Activated T-cell treated with anti-CD3 and anti-CD28 coated beads for 4 hours (primary cell): ENCODE results near the gene TPSD1.
"Not testable (repeated sequence)": the region's sequence is repeated elsewhere in the genome, so short reads cannot be mapped to it uniquely, and the experiment has no call there.

Experiments
- DNase-seq: peaks from one replicate; pipeline ENCODE4 v3.0.0-alpha.2; 2020

Gene TPSD1

DNA sequence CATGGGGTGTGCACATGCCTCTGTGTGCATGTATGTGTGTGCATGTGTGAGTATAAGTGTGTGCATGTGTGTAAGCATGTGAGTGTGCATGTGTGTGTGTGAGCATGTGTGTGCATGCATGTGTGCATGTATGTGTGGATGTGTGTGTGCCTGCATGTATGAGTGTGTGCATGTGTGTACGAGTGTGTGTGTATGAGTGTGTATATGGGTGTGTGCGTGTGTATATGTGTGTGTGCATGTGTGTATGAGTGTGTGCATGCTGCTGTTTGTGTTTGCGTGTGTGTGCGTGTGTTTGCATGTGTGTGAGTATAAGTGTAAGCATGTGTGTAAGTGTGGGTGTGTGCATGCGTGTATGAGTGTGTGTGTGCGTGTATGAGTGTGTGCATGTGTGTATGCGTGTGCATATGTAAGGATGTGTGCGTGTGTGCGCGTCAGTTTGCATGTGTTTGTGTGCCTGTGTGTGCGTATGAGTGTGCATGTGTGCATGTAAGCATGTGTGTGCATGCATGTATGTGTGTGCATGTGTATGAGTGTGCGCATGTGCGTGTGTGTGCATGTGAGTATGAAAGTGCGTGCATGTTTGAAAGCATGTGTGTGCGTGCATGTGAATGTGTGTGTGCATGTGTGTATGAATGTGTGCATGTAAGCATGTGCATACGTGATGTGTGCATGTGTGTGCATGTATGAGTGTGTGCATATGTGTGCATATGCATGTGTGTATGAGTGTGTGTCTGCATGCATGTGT, 8.6 kb downstream of the TPSD1 start:
- DNase-seq, result no peak

DNA sequence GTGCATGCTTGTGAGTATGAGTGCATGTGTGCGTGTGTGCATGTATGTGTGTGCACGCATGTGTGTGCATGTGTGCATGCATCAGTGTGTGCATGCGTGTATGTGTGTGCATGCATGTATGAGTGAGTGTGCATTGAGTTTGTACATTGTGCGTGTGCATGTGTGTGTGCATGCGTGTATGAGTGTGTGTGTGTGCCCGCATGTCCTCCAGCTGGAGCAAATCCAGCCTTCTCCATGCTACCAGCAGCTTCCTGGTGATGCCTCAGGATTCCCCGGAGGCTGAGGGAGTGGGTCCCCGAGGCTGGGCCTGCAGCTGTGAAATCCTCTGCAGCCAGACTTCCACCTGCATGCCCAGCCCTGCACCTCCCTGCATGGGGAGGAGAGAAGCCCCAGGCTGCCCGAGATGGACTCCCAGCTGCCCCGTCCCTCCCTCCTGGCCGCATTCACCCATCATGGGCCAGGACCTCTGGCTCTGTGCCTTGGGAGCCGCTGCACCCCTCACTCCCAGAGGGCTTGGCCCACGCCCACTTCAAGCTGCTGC, 9.3 kb downstream of the TPSD1 start:
- no peak for DNase-seq

DNA sequence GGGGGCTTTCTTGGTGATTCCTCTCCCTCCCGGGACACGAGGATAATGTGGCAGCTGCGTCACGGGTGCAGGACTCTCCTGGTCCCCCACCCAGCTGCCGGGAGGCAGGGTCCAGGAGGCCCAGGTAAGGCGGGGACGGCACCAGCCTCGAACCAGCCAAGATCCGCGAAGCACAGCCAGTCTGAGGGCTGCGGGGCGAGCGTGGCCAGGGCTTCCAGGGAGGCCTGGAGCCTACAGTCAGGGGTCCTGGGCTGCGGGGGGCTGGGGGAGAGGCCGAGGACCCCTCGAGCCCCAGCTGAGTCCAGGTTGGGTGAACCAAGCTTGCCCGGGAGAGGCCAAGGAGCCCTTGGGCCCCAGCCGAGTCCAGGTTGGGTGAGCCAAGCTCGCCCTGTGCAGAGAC, 10.0 kb downstream of the TPSD1 start:
- no peak for DNase-seq

DNA sequence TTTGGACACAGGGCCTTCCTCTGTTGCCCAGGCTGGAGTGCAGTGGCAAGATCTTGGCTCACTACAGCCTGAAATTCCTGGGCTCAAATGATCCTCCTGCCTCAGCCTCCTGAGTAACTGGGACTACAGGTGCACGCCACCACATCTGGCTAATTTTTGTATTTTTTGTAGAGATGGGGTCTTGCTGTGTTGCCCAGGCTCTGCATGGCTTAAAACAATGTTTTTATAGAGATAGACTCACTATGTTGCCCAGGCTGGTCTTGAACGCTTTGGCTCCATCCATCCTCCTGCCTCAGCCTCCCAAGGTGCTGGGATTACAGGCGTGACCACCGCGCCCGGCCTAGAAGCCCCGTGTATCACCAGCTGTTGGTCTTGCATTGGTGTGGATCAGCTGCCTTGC, 13.5 kb downstream of the TPSD1 start:
- not testable (repeated sequence) for DNase-seq

DNA sequence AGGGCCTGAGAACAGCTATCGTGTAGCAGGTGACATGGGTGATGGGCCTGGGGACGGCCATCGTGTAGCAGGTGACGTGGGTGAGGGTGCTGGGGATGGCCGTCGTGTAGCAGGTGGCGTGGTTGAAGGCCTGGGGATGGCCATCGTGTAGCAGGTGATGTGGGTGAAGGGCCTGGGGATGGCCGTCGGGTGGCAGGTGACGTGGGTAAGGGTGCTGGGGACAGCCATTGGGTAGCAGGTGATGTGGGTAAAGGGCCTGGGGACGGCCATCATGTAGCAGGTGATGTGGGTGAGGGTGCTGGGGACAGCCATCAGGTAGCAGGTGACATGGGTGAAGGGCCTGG, 15.5 kb downstream of the TPSD1 start:
- no peak for DNase-seq

DNA sequence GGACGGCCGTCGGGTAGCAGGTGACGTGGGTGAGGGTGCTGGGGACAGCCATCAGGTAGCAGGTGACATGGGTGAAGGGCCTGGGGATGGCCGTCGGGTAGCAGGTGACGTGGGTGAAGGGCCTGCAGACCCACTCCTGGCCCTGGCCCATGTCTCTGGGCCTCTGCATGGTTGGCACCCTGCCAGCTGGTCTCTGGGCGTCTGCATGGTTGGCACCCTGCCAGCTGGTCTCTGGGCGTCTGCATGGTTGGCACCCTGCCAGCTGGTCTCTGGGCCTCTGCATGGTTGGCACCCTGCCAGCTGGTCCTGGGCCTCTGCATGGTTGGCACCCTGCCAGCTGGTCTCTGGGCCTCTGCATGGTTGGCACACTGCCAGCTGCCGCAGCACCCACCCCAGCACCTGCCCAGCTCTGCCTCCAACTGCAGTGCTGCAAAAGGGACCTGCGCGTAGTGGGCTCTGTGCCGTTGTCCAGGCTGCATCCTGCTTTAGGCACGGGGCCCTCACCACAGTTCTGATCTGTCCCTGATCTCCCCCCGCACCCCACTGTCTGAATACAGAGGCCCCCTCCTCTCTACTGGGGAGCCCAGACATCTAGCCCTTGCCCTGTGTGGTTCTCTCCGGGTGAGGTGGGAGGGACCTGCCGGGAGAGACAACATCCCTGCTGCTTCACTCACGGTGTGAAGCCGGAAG, 16.0 kb downstream of the TPSD1 start:
- not testable (repeated sequence) for DNase-seq

DNA sequence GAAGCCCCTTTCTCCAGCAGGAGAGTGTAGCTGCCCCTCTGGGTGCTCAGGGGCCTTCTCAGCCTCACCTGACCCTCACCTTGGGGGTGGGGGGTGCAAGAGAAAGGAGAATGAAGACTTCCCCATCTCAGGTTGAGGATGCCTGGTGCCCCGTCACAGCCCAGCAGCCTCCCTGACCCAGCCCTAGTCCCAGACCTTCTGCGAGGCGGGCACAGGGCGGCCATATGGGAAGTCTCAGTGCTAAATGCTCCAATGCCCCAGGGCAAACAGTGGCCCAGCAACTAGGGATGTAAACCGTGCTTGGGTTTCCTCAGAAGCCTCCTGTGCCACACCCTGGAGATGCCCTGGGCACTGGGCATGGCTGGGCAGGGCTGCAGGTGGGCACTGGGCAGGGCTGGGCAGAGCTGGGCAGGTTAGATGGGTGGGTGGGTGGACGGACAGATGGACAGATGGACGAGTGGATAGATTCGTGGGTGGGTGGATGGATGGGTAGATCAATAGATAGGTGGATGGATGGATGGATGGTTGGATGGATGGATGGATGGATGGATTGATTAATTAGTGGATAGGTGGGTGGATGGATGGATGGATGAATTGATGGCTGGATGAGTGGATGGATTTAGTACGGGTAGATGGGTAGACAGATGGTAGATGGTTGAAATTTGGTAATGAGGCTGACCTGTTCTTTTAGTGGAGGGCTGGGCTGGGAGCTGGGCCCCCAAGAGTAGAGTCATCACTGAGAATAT, 16.8 kb downstream of the TPSD1 start:
- DNase-seq, result no peak

DNA sequence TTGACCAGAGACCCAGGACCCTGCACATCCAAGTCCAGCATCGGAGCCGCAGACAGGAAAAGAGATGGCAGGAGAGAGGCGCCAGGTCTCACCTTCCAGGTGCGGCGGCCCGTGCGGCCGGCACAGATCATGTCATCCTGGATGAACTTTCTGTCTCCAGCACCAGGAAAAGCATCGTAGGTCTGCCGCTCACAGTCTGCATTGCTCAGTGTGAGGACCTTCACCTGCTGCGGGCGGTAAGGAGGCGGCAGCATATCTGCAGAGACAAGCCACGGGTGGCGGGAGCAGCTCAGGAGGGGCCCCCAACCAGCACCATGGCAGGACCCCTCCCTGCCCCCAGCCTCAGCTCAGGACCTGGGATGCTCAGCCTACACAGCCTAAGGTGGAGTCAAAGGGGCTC, 17.9 kb downstream of the TPSD1 start:
- no peak for DNase-seq

DNA sequence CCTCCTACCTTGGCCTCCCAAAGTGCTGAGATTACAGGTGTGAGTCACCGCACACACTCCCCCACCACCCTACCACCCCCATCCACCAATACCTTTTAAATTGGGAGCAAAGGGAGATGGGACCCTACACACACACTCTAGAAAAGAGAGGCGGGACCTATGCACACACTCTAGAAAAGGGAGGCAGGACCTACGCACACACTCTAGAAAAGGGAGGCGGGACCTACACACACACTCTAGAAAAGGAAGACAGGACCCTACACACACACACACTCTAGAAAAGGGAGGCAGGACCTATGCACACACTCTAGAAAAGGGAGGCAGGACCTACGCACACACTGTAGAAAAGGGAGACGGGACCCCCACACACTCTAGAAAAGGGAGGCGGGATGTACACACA, 18.9 kb downstream of the TPSD1 start:
- DNase-seq, result no peak

DNA sequence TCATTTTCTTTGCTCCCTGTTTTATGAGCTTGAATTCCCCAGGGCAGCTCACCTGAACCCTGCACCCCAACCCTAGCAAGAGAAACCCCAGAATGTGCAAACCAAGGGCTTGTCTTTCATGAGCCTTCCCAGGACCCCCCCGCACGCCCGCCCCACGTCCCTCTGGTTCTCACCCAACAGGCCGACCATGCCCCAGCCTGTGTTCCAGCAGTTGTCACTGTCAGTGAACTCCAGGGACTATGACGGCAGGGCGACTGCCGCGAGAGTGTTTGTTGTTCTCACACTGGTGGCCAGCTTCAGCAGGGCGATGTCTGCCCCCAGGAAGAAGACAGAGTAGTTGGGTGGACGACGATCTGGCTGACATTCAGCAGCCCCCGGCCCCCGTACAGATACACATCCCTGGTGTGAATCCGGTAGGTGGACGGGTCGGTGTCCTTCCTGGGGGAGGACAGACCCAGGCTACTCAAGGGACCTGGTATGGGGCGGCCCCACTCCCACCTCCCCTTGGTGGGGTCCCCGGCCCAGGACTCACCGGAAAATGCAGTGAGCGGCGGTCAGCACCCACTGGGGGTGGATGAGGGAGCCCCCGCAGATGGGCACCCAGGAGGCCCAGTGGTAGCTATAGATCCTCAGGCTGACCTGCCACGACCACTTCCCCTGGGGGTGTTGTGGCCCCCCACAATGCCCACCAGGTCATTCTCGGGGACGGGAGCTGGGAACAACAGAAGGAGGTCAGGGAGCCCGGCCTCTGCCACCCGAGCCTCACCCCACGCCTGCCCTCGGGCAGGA, 20.1 kb downstream of the TPSD1 start:
- no peak for DNase-seq

DNA sequence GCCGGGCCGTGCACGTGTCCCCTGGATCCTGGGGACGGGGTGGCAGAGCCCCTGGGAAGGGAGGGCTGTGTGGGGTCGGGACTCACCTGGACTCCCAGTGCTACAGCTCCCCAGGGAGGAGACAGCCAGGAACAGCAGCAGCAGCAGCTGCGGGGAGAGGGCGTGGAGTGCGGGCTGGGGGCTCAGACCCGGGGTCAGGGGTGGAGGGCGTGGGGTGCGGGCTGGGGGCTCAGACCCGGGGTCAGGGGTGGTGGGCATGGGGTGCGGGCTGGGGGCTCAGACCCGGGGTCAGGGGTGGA, 20.7 kb downstream of the TPSD1 start:
- no peak for DNase-seq

DNA sequence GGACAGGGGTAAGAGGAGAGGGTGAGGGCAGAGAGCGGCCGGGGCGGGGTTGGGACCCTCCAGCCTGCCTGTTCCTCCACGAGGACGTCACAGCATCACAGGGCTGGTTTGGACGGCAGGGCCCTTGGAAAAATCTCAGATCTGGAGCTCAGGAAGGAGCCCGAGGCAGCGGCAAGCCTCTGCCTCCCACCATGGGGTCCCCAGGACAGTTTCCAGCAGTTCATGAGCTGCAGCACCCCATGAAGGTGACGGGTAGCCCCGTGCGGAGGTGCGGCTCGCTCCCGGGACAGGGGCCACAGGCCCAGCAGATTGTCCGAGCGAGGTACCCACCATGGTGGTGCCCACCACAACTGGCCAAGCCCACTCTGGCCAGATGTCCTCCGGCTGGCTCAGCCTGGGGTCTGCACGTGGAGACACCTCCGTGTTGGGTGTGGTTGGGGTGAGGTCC, 21.3 kb downstream of the TPSD1 start:
- DNase-seq, result no peak

DNA sequence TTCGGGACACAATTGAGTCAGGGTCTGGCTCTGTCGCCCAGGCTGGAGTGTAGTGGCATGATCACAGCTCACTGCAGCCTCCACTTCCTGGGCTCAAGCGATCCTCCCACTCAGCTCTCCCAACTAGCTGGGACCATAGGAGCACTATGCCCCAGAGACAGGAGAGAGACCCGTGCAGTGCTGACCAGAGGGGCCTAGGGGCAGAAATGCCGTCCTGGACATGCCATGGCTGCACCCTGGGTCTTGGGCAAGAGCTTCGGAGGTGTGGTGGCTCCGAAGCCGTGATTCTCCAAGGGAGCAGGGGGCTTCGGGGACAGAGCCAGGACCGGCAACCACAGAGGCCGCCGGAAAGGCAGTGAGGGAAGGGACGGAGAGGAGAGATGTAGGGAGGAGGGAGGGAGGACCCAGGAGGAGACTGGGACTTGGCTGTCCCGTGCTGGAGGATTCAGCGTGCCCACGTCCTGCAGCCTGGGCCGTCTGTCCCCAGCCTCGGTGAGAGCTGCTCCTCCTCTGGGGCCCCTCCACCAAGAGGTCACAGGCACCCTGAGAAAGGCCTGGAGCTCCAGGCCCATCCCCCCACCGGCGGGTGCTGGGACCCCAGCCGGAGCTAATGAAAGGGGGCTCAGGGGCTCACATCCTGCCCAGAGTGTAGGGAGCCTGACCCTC, 21.9 kb downstream of the TPSD1 start:
- no peak for DNase-seq

DNA sequence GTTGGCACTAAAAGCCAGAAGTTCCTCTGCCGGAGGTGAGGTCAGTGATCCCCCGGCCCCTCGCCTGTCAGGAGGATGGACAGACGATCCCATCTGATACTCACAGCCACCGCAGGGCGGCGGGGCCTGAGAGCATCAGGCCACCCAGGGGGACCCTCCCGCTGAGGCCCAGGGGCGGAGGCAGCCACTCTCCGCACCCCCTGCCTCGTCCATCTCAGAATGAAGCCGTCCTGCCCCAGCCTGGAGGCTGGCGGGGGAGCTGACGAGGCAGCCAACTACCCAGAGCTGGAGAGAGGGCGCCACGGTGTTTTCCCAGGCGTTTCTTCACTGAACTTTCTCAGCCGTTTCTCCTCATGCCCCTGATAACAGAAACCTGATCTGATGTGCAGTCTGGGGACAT, 22.6 kb downstream of the TPSD1 start:
- DNase-seq, result no peak

DNA sequence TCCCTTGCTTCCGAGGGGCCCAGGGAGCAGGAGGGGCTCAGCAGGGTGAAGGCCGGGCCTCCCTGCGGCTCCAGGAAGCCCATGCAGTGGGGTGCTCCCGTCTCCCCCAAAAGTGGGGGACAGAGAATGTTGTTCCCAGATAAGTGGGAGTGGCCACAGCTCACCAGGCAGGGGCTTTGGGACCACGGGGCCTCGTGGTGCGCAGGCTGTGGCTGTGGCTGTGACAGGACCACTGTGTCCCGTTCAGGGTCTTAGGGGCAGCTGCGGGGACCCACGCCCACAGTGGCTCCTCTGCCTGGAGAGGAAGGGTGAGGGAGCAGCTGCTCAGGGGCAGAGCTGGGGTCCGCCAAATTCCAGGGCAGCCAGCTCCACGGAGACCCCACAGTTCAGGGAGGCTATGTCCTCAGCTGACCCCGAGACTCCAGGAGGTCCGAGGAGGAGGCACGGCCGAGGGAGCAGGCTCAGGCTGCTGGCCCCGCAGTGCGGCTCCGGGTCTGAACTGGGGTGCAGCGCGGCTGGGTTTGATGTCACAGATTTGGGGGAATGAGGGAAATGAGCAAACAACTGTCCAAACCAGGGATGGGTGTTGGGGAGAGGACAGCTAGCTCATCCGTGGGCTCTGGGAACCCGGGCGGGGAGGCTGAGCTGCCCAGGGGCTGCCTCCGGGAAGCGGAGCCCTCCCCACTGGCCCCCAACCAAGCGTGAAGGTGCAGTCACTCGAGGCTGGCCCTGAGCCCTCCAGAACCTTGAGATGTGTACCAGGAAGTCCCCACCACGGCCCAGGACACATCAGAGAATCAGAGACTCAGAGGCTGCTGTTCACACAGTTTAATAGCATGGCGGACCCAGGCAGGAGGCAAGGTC, 23.4 kb downstream of the TPSD1 start:
- no peak for DNase-seq

DNA sequence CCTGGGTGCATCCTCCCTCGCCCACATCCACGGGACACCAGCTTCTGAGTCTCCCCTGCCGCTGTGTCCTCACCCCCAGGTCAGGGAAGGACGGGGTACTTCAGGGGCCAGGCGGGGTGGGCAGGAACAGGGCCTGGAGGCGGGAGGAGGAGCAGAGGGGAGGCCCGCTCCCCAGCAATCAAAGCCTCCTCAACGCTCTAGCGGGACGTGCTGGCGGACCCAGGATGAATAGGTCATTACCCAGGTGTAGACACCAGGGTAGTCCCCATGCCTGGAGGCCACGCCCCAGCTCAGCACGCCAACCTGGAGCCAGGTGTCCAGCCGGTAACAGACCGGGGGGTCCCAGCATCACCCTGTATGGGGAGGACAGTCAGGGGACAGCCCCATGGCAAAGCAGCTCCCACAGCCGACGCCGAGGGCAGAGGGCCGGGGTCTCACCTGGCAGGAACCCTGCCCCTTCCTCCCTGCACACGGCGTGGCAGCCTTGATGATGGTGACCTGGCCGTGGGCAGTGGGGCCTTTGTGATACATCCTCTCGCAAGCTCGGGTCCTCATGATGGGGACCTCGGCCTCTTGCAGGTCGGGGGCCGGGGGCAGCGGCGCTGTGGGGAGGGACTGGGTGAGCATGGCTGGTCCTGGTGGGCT, 24.2 kb downstream of the TPSD1 start:
- DNase-seq, result no peak

DNA sequence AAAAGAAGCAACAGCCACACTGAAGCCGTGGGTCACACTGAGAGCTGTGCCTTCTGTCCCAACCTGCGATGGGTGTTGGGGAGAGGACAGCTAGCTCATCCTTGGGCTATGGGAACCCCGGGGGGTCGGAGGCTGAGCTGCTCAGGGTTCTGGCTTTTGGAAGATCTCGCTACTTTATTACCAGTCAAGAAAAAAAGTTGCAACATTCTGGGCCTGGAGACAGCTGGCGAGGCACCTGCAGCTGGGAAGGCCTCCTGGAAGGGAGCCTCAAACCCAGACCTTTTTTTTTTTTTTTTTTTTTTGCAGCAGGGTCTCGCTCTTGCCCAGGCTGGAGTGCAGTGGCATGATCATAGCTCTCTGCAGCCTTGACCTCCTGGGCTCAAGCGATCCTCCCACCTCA, 24.9 kb downstream of the TPSD1 start:
- no peak for DNase-seq

DNA sequence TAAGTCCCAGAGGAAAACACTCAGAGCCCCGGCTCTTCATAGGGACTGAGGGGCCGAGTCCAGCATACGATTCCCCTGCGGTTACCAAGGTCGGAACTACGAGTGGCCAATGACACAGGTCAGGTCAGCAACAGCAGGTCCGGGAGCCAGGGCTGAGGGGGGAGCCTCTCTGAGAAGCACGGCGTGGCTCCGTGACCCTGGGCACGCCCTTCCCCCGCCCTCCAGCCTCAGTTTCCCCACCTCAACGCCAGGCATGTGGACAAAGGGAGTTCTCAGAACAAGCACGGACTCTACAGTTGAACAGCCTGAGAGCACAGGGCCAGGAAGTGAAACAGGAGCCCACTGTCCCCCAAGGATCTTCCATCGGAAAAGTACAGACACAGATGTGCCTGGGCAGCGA, 25.6 kb downstream of the TPSD1 start:
- DNase-seq, result no peak

DNA sequence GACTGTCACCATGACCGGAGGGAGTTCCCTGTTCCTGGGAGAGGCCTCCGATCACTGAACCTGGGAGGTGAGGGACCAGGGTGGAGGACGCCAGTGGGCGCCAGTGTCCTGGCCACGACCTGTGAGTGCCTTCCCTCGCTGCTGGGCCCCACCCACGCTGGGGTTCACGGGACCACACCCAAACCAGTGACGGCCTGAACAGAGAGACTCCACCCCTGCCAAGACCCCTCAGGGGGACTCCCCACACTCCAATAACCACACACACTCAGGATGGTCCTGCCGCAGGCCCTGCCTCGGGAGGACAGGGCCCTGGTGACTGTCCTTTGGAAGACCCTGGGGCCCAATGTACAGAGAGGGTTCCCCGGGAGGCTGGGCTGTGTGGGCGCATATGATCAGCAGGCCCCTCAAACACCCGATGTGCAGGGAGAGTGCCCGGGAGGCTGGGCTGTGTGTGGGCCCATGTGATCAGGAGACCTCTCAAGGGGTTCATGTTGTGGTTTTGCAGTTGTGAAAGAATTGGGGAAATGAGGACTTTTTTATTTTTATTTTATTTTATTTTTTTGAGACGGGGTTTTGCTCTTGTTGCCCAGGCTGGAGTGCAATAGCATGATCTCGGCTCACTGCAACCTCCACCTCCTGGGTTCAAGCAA, 26.6 kb downstream of the TPSD1 start:
- DNase-seq, result no peak

DNA sequence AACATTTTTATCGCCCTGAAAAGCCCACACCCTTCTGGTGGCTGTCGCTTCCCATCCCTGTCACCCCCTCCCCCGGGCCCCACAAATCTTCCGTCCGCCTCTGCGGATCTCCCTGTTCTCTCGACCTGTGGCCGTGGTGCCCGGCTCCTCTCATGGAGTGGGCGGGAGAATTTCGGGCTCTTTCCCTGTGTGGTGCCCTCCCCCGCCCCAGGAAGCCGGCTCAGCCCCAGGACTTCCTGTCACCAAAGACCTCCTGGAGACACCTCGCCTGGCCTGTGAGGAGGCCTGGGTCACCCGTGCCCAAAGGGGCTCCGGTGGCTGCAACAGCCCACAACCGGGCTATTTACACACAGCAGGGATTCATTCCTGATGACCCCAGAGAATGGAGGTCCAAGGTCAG, 27.4 kb downstream of the TPSD1 start:
- no peak for DNase-seq
